Tibial nerve (tissue), 4 donors: Measurements from ENCODE around the gene PTGFRN.

Source experiments
- EP300 ChIP-seq, 2 donors: sonication (generic); formaldehyde crosslinking; IDR thresholded peaks; one replicate each; pipeline ENCODE4 v1.6.1; 2017; ENCODE audit warnings: antibody characterized with exemption in 2 of 2, mild to moderate bottlenecking in 1 of 2
- POLR2A ChIP-seq, 2 donors: fragments of 450-650 bp; IDR thresholded peaks; one replicate each; pipeline ENCODE4 v1.6.1; 2017; ENCODE audit warnings: antibody characterized with exemption in 2 of 2, mild to moderate bottlenecking in 2 of 2, moderate library complexity in 2 of 2
- TF ChIP-seq, protein P1 (sequence below), 5 experiments: fragments of 200-600 bp in 3 of 5; fragments of 450-650 bp in 2 of 5; sonication (generic) in 3 of 5; IDR thresholded peaks; one replicate each; pipeline ENCODE4 v1.5.1; 2016 to 2019; ENCODE audit warnings: antibody characterized with exemption in 5 of 5, mild to moderate bottlenecking in 3 of 5, moderate library complexity in 2 of 5

DNA sequence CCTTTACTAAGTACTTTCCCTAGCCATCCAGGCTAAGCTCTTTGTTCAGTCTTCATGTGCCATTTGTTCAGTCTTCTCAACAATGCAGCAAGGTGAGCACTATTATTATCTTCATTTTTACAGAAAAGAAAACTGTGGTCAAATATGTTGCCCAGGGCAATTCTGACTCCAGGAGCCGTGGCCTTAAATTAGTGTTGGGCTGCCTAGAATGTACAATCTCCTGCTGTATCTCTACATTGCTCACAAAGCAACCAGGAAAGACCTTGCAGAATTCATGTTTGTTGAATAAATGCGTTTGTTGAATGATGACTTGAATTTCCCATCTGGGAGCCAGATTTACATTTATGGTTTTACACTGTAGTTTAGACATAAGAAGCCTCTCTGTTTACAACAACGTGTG lies 106.0 kb downstream of the PTGFRN start:
- TF ChIP-seq, protein P1, sequence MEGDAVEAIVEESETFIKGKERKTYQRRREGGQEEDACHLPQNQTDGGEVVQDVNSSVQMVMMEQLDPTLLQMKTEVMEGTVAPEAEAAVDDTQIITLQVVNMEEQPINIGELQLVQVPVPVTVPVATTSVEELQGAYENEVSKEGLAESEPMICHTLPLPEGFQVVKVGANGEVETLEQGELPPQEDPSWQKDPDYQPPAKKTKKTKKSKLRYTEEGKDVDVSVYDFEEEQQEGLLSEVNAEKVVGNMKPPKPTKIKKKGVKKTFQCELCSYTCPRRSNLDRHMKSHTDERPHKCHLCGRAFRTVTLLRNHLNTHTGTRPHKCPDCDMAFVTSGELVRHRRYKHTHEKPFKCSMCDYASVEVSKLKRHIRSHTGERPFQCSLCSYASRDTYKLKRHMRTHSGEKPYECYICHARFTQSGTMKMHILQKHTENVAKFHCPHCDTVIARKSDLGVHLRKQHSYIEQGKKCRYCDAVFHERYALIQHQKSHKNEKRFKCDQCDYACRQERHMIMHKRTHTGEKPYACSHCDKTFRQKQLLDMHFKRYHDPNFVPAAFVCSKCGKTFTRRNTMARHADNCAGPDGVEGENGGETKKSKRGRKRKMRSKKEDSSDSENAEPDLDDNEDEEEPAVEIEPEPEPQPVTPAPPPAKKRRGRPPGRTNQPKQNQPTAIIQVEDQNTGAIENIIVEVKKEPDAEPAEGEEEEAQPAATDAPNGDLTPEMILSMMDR (IDR thresholded peaks at IDR 0.05) = no peak
- no peak for TF ChIP-seq POLR2A (IDR thresholded peaks at IDR 0.05)
- TF ChIP-seq EP300 (IDR thresholded peaks at IDR 0.05) = no peak
